Spleen (tissue), 11 donors: ENCODE measurements around the gene ANO2. TPM values are rescaled to one million over a fixed set of nuclear protein-coding genes. Genes with fewer than 3 reads are reported as not detected.

Source experiments
- DNase-seq: peaks from one replicate; pipeline ENCODE4 v3.0.0-alpha.2; 2020
- H3K27ac ChIP-seq, 8 donors: fragments of 200-600 bp; sonication (generic) in 7 of 8; 1 replicate in 4 of 8; 2 replicates in 4 of 8; pipeline versions ENCODE4 v1.5.0 to v1.8.0; 2016 to 2021; ENCODE audit warnings: inconsistent platforms in 4 of 8, mild to moderate bottlenecking in 4 of 8, moderate library complexity in 1 of 8
- H3K27me3 ChIP-seq, 7 donors: fragments of 200-600 bp; sonication (generic) in 6 of 7; replicated peaks in 1 of 7; 1 replicate in 4 of 7; 2 replicates in 3 of 7; pipeline versions ENCODE4 v1.5.0 to v1.8.0; 2016 to 2021; ENCODE audit warnings: inconsistent platforms in 3 of 7, mild to moderate bottlenecking in 1 of 7
- H3K36me3 ChIP-seq, 6 donors: fragments of 200-600 bp; sonication (generic) in 5 of 6; 1 replicate in 4 of 6; 2 replicates in 2 of 6; pipeline versions ENCODE4 v1.5.0 to v1.8.0; 2016 to 2021; ENCODE audit warnings: inconsistent platforms in 2 of 6
- H3K4me1 ChIP-seq, 6 donors: fragments of 200-600 bp; sonication (generic) in 5 of 6; 1 replicate in 3 of 6; 2 replicates in 3 of 6; pipeline versions ENCODE4 v1.5.0 to v1.8.0; 2016 to 2021; ENCODE audit warnings: inconsistent platforms in 3 of 6
- H3K4me3 ChIP-seq, 8 donors: fragments of 200-600 bp; sonication (generic) in 7 of 8; 1 replicate in 4 of 8; 2 replicates in 4 of 8; pipeline versions ENCODE4 v1.5.0 to v1.8.0; 2016 to 2021; ENCODE audit warnings: inconsistent platforms in 4 of 8, mild to moderate bottlenecking in 4 of 8, moderate library complexity in 2 of 8
- H3K9me3 ChIP-seq, 8 donors: fragments of 200-600 bp; sonication (generic) in 7 of 8; 1 replicate in 4 of 8; 2 replicates in 4 of 8; pipeline versions ENCODE4 v1.5.0 to v1.8.0; 2016 to 2021; ENCODE audit warnings: inconsistent platforms in 4 of 8
- CTCF ChIP-seq, 11 experiments: fragments of 200-600 bp in 7 of 11; fragments of 450-650 bp in 4 of 11; sonication (generic) in 4 of 11; IDR thresholded peaks in 8 of 11; conservative IDR thresholded peaks in 3 of 11; 1 replicate in 7 of 11; 2 replicates in 4 of 11; pipeline versions ENCODE4 v1.4.0 to v1.8.0; 2016 to 2021; ENCODE audit warnings: antibody characterized with exemption in 11 of 11, inconsistent platforms in 4 of 11, mild to moderate bottlenecking in 1 of 11
- POLR2A ChIP-seq, 3 donors: fragments of 450-650 bp; IDR thresholded peaks; one replicate each; pipeline ENCODE4 v1.5.1; 2017; ENCODE audit warnings: antibody characterized with exemption in 3 of 3, mild to moderate bottlenecking in 1 of 3
- POLR2AphosphoS5 ChIP-seq, 3 donors: sonication (generic); formaldehyde crosslinking; IDR thresholded peaks; one replicate each; pipeline ENCODE4 v1.5.1; 2017; ENCODE audit warnings: antibody characterized with exemption in 3 of 3
- WGBS, 5 donors: extraction: QIAGEN DNeasy Blood & Tissue Kit in 3 of 5; methylation state at CpG; one replicate each; pipeline versions ENCODE4 v1.1.5 to v1.1.7; 2013 to 2018; 5-methylcytosine and 5-hydroxymethylcytosine counted together
- intact Hi-C: fragments of 100-400 bp; cut with DNase I; formaldehyde crosslinking; loops from one replicate; pipeline ENCODE4 v1.15.0; 2023; ENCODE audit warnings: low total_unique reads
- polyA plus RNA-seq, 3 donors: library from polyadenylated mRNA; stranded (reverse); fragments of 200-250 nt; gene quantifications; one replicate each; pipeline ENCODE4 v1.2.1, GENCODE V29; 2013
- total RNA-seq, 7 donors: library from RNA; depleted of rRNA in 3 of 7; stranded (reverse); fragments of >200 nt in 3 of 7; fragmentation: NEBNext Ultra II Directional in 4 of 7; extraction: Animal tissue kit (Norgen Biotek cat#: 25700) in 4 of 7; gene quantifications; one replicate each; pipeline versions ENCODE4 v1.1.0 to v1.2.1, GENCODE V29; 2016 to 2021
- donor health status: healthy with polysubstance abuse.
- donor health status: DM: no; HTN: no; CAD: no; lungs with moderate emphysema.
- donor health status: DM: no; HTN: no; CAD: no.
- donor health status: Bipolar disorder and iron deficiency.
- donor health status: healthy.
- donor health status: DM: no; HTN: no; CAD: no.
- donor health status: DM: yes; HTN: yes; CAD: no.

Gene ANO2
- total and polyA plus RNA-seq, 10 donors = 1.1 to 35.1 (median 14.2) TPM

GRCh38 chr12:5534426-5535199 lies 410.4 kb downstream of the ANO2 start:
- peaks cover 0 to 43% (median 0%) of the 10 kb centered on the region in 7 donors for H3K27me3 ChIP-seq
- intact Hi-C loops = no loop called here
- WGBS, 5 donors = 83 to 88% (median 84%) methylated on average over 10 of the region's 10 CpGs
- no peaks in the 10 kb centered on the region for H3K4me1 ChIP-seq
- no peak overlapping the region for H3K4me3 ChIP-seq
- no peak for TF ChIP-seq POLR2A (IDR thresholded peaks at IDR 0.05)
- no peak for TF ChIP-seq CTCF (IDR thresholded peaks at IDR 0.05 in 8 of 11, conservative IDR thresholded peaks at IDR 0.05 in 3 of 11)
- no peak for TF ChIP-seq POLR2AphosphoS5 (IDR thresholded peaks at IDR 0.05)
- DNase-seq = no peak
- peaks cover 0 to 11% (median 1%) of the 10 kb centered on the region in 8 donors for H3K9me3 ChIP-seq
- H3K36me3 ChIP-seq = no peaks in the 10 kb centered on the region
- H3K27ac ChIP-seq = no peak overlapping the region

- H3K4me1 ChIP-seq = no peaks in the 10 kb centered on the region
- H3K36me3 ChIP-seq = no peaks in the 10 kb centered on the region
- WGBS, 5 donors = 67 to 94% (median 78%) methylated on average over 3 of the region's 3 CpGs
- DNase-seq = no peak
- peaks cover 0 to 46% (median 0%) of the 10 kb centered on the region in 7 donors for H3K27me3 ChIP-seq
- H3K9me3 ChIP-seq = peaks cover 0 to 11% (median 1%) of the 10 kb centered on the region in 8 donors
- TF ChIP-seq CTCF (IDR thresholded peaks at IDR 0.05 in 8 of 11, conservative IDR thresholded peaks at IDR 0.05 in 3 of 11) (no peak), POLR2A (IDR thresholded peaks at IDR 0.05) (no peak), POLR2AphosphoS5 (IDR thresholded peaks at IDR 0.05) (no peak)
- no peak overlapping the region for H3K27ac ChIP-seq
- intact Hi-C loops = no loop called here
- H3K4me3 ChIP-seq = no peak overlapping the region
These were observed 411.7 kb downstream of the ANO2 start for GRCh38 chr12:5533368-5533767.

- no peak overlapping the region for H3K27ac ChIP-seq
- no peaks in the 10 kb centered on the region for H3K4me1 ChIP-seq
- H3K36me3 ChIP-seq = no peaks in the 10 kb centered on the region
- TF ChIP-seq POLR2AphosphoS5 (IDR thresholded peaks at IDR 0.05) (no peak), CTCF (IDR thresholded peaks at IDR 0.05 in 8 of 11, conservative IDR thresholded peaks at IDR 0.05 in 3 of 11) (no peak), POLR2A (IDR thresholded peaks at IDR 0.05) (no peak)
- WGBS, 5 donors = 82 to 92% (median 86%) methylated on average over 4 of the region's 4 CpGs
- no peaks in the 10 kb centered on the region for H3K9me3 ChIP-seq
- H3K27me3 ChIP-seq = peaks cover 0 to 5% (median 0%) of the 10 kb centered on the region in 7 donors
- intact Hi-C loops = no loop called here
- H3K4me3 ChIP-seq = no peak overlapping the region
- no peak for DNase-seq
These were observed 419.2 kb downstream of the ANO2 start for GRCh38 chr12:5525783-5526367.

- Histone ChIP-seq H3K27ac (no peak overlapping the region), H3K4me3 (no peak overlapping the region), H3K27me3 (peaks cover 0 to 3% (median 0%) of the 10 kb centered on the region in 7 donors), H3K4me1 (no peaks in the 10 kb centered on the region), H3K36me3 (no peaks in the 10 kb centered on the region), H3K9me3 (no peaks in the 10 kb centered on the region)
- intact Hi-C loops = no loop called here
- DNase-seq = no peak
- TF ChIP-seq CTCF (IDR thresholded peaks at IDR 0.05 in 8 of 11, conservative IDR thresholded peaks at IDR 0.05 in 3 of 11) (no peak), POLR2AphosphoS5 (IDR thresholded peaks at IDR 0.05) (no peak), POLR2A (IDR thresholded peaks at IDR 0.05) (no peak)
- WGBS, 5 donors = 69 to 82% (median 72%) methylated on average over 13 to 15 of the region's 15 CpGs
These were observed 420.2 kb downstream of the ANO2 start for GRCh38 chr12:5524769-5525436.
